Measurements from ENCODE around the gene NHLRC2. TPM values are rescaled to one million over a fixed set of nuclear protein-coding genes. Genes with fewer than 3 reads are reported as not detected.

The NHLRC2 gene
- total and polyA plus RNA-seq, 2 donors (not counting 1 experiment from before 2014, with no cell fraction given) = 5.7 to 59.8 TPM

GRCh38 chr10:113875212-113875611 is 20.8 kb downstream of the NHLRC2 start:
- no peaks in the 10 kb centered on the region for H4K20me1 ChIP-seq (ENCODE audit: control insufficient read depth, insufficient read depth, low read length, poor library complexity, severe bottlenecking)
- no peak overlapping the region for H3K4me3 Mint-ChIP-seq
- peaks cover 36% of the 10 kb centered on the region for H3K79me2 ChIP-seq (ENCODE audit: control insufficient read depth, insufficient read depth, low read length)
- H3K9me3 Mint-ChIP-seq (ENCODE audit: insufficient read depth) = no peaks in the 10 kb centered on the region
- WGBS (ENCODE audit: insufficient coverage) = no CpG with 5 or more reads among the region's 1 CpG
- CTCF ChIA-PET = interaction anchor here (0.6 to 0.9 kb wide), 2 partner anchors 32 to 228 kb away, joined by 3 read pairs; no protein-coding TSS in a partner anchor
- peaks cover 2 to 4% of the 10 kb centered on the region in 2 experiments for H3K36me3 ChIP-seq (replicated peaks in 1 of 2; ENCODE audit: control extremely low read depth in 1 of 2, control insufficient read depth in 1 of 2, extremely low read depth in 1 of 2, insufficient read depth in 2 of 2, low read length in 1 of 2)
- H3K4me1 ChIP-seq (ENCODE audit: control insufficient read depth in 2 of 2, insufficient read depth in 2 of 2, low read length in 2 of 2) = peaks cover 0 to 9% of the 10 kb centered on the region in 2 donors
- POLR2A ChIA-PET = no interaction called here
- no peak for ATAC-seq (ENCODE audit: low read depth)
- H2AFZ ChIP-seq (ENCODE audit: insufficient read depth, low read depth, low read length, poor library complexity, severe bottlenecking) = no peak overlapping the region
- no peak overlapping the region for H3K9ac ChIP-seq (ENCODE audit: low read length)
- no peaks in the 10 kb centered on the region for H3K27me3 ChIP-seq (replicated peaks in 1 of 4; ENCODE audit: control extremely low read depth in 1 of 4, control insufficient read depth in 3 of 4, insufficient read depth in 4 of 4, low read length in 3 of 4)
- H3K9me3 ChIP-seq (ENCODE audit: control extremely low read depth in 1 of 3, control insufficient read depth in 2 of 3, insufficient read depth in 1 of 3, low read length in 2 of 3) = no peaks in the 10 kb centered on the region
- no peak overlapping the region for H3K27ac Mint-ChIP-seq
- H3K4me2 ChIP-seq (replicated peaks; ENCODE audit: low read depth, low read length, poor library complexity, severe bottlenecking) = no peak overlapping the region
- no peaks in the 10 kb centered on the region for H3K27me3 Mint-ChIP-seq
- H3K4me3 ChIP-seq (ENCODE audit: control extremely low read depth in 1 of 5, extremely low read depth in 1 of 5, insufficient read depth in 1 of 5, low read depth in 2 of 5, low read length in 4 of 5) = no peak overlapping the region
- intact Hi-C loops (cut with micrococcal nuclease) = no loop called here
- no peak for TF ChIP-seq EZH2 (IDR thresholded peaks at IDR 0.05; ENCODE audit: borderline replicate concordance, insufficient read depth, low read depth, low read length, poor library complexity, severe bottlenecking)
- no peak for TF ChIP-seq CTCF (IDR thresholded peaks at IDR 0.05)
- H3K4me1 Mint-ChIP-seq = peaks cover 23% of the 10 kb centered on the region
- no peak for DNase-seq
- H3K27ac ChIP-seq (ENCODE audit: low read length in 2 of 2) = no peak overlapping the region

GRCh38 chr10:113876461-113876860 is 22.0 kb downstream of the NHLRC2 start:
- peaks cover 3 to 4% of the 10 kb centered on the region in 2 experiments for H3K36me3 ChIP-seq (replicated peaks in 1 of 2; ENCODE audit: control extremely low read depth in 1 of 2, control insufficient read depth in 1 of 2, extremely low read depth in 1 of 2, insufficient read depth in 2 of 2, low read length in 1 of 2)
- intact Hi-C loops (cut with micrococcal nuclease) = no loop called here
- peaks cover 30% of the 10 kb centered on the region for H3K79me2 ChIP-seq (ENCODE audit: control insufficient read depth, insufficient read depth, low read length)

More at GRCh38 chr10:113876461-113876860, 22.0 kb downstream of the NHLRC2 start:
- TF ChIP-seq EZH2 (IDR thresholded peaks at IDR 0.05; ENCODE audit: borderline replicate concordance, insufficient read depth, low read depth, low read length, poor library complexity, severe bottlenecking) = no peak
- no peak for TF ChIP-seq CTCF (IDR thresholded peaks at IDR 0.05)
- Histone ChIP-seq H3K4me2 (replicated peaks; ENCODE audit: low read depth, low read length, poor library complexity, severe bottlenecking) (no peak overlapping the region), H4K20me1 (ENCODE audit: control insufficient read depth, insufficient read depth, low read length, poor library complexity, severe bottlenecking) (no peaks in the 10 kb centered on the region), H3K27ac (ENCODE audit: low read length in 2 of 2) (no peak overlapping the region), H3K4me1 (ENCODE audit: control insufficient read depth in 2 of 2, insufficient read depth in 2 of 2, low read length in 2 of 2) (peaks cover 0 to 9% of the 10 kb centered on the region in 2 donors), H3K4me3 (ENCODE audit: control extremely low read depth in 1 of 5, extremely low read depth in 1 of 5, insufficient read depth in 1 of 5, low read depth in 2 of 5, low read length in 4 of 5) (no peak overlapping the region), H3K9me3 (ENCODE audit: control extremely low read depth in 1 of 3, control insufficient read depth in 2 of 3, insufficient read depth in 1 of 3, low read length in 2 of 3) (no peaks in the 10 kb centered on the region), H3K9ac (ENCODE audit: low read length) (no peak overlapping the region), H3K27me3 (replicated peaks in 1 of 4; ENCODE audit: control extremely low read depth in 1 of 4, control insufficient read depth in 3 of 4, insufficient read depth in 4 of 4, low read length in 3 of 4) (no peaks in the 10 kb centered on the region), H2AFZ (ENCODE audit: insufficient read depth, low read depth, low read length, poor library complexity, severe bottlenecking) (no peak overlapping the region)
- peaks cover 23% of the 10 kb centered on the region for H3K4me1 Mint-ChIP-seq
- H3K4me3 Mint-ChIP-seq = no peak overlapping the region
- ChIA-PET POLR2A (no interaction called here), CTCF (no interaction called here)
- H3K27me3 Mint-ChIP-seq = no peaks in the 10 kb centered on the region
- ATAC-seq (ENCODE audit: low read depth) (no peak), DNase-seq (no peak)
- no peaks in the 10 kb centered on the region for H3K9me3 Mint-ChIP-seq (ENCODE audit: insufficient read depth)
- H3K27ac Mint-ChIP-seq = no peak overlapping the region
- 100% methylated on average over 2 of the region's 3 CpGs for whole genome bisulfite sequencing (ENCODE audit: insufficient coverage)

Data from B cell (primary cell).